Measurements from ENCODE around the gene DDX42. TPM values are rescaled to one million over a fixed set of nuclear protein-coding genes. Genes with fewer than 3 reads are reported as not detected.

DDX42 gene
- total and polyA plus RNA-seq, 2 of the 13 experiments (the other 11 are each of a cell fraction or from before 2014, with no cell fraction given): 87.2 to 92.9 TPM

GRCh38 chr17:63735691-63736090 is 38.3 kb upstream of the DDX42 start (continued):
- TF ChIP-seq, protein P1, sequence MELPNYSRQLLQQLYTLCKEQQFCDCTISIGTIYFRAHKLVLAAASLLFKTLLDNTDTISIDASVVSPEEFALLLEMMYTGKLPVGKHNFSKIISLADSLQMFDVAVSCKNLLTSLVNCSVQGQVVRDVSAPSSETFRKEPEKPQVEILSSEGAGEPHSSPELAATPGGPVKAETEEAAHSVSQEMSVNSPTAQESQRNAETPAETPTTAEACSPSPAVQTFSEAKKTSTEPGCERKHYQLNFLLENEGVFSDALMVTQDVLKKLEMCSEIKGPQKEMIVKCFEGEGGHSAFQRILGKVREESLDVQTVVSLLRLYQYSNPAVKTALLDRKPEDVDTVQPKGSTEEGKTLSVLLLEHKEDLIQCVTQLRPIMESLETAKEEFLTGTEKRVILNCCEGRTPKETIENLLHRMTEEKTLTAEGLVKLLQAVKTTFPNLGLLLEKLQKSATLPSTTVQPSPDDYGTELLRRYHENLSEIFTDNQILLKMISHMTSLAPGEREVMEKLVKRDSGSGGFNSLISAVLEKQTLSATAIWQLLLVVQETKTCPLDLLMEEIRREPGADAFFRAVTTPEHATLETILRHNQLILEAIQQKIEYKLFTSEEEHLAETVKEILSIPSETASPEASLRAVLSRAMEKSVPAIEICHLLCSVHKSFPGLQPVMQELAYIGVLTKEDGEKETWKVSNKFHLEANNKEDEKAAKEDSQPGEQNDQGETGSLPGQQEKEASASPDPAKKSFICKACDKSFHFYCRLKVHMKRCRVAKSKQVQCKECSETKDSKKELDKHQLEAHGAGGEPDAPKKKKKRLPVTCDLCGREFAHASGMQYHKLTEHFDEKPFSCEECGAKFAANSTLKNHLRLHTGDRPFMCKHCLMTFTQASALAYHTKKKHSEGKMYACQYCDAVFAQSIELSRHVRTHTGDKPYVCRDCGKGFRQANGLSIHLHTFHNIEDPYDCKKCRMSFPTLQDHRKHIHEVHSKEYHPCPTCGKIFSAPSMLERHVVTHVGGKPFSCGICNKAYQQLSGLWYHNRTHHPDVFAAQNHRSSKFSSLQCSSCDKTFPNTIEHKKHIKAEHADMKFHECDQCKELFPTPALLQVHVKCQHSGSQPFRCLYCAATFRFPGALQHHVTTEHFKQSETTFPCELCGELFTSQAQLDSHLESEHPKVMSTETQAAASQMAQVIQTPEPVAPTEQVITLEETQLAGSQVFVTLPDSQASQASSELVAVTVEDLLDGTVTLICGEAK (IDR thresholded peaks at IDR 0.05): no peak
- TF ChIP-seq, protein P1 (CRISPR knock-in tag; IDR thresholded peaks at IDR 0.05): no peak
- TF ChIP-seq RFX1 (IDR thresholded peaks at IDR 0.05): no peak
